Measurements from ENCODE around the gene AXIN1. TPM values are rescaled to one million over a fixed set of nuclear protein-coding genes. Genes with fewer than 3 reads are reported as not detected.

Gene AXIN1
- total and polyA plus RNA-seq, 2 of the 8 experiments (the other 6 are each of a cell fraction or from before 2014, with no cell fraction given) = 12.5 to 41.9 TPM

- peak overlapping the region; percentile 48; the same call in 1 of the 2 replicates for H3K18ac ChIP-seq (ENCODE audit: extremely low read depth, low read length)
- H2BK20ac ChIP-seq (ENCODE audit: low read length) = no peak overlapping the region
- H3K79me1 ChIP-seq (ENCODE audit: low read depth, low read length) = peaks cover 4% of the 10 kb centered on the region; the same call in 1 of the 2 replicates
- H4K8ac ChIP-seq (ENCODE audit: extremely low read depth, insufficient read depth, low read length) = no peak overlapping the region
- H3K27ac ChIP-seq (ENCODE audit: low read depth, low read length) = peak overlapping the region; percentile 37; the same call in 1 of the 2 replicates
- H3K56ac ChIP-seq (replicated peaks; ENCODE audit: insufficient read length, low read depth, low read length) = no peak overlapping the region
- H3K4ac ChIP-seq (replicated peaks; ENCODE audit: insufficient read length, low read depth, low read length) = no peak overlapping the region
- peak overlapping the region; percentile 87; the same call in 1 of the 2 replicates for H2BK5ac ChIP-seq (ENCODE audit: low read depth, low read length)
- DNase-seq (ENCODE audit: low read depth in 1 of 2, low spot score in 2 of 2) = no peak
- peak overlapping the region; percentile 28 for H4K5ac ChIP-seq (ENCODE audit: insufficient read length, low read depth, low read length)
- WGBS, 2 experiments (ENCODE audit: extremely low coverage in 1 of 2, insufficient coverage in 1 of 2, insufficient read length in 1 of 2, insufficient replicate concordance in 2 of 2, low coverage in 1 of 2, low lambda C conversion rate in 2 of 2, missing lambda C conversion rate in 1 of 2) = 7% methylated on average over 6 of the region's 12 CpGs; no CpG with 5 or more reads in 1 of the 2 experiments
- H2AFZ ChIP-seq (ENCODE audit: low read length) = no peak overlapping the region
- H2BK12ac ChIP-seq (ENCODE audit: low read depth, low read length) = peak overlapping the region; percentile 84; the same call in 1 of the 2 replicates
- H3K14ac ChIP-seq (ENCODE audit: insufficient read length) = no peak overlapping the region
- peaks cover 8 to 28% (median 19%) of the 10 kb centered on the region in 4 experiments for H3K4me1 ChIP-seq (replicated peaks in 1 of 4; ENCODE audit: control insufficient read depth in 3 of 4, insufficient read depth in 4 of 4, low read length in 3 of 4)
- FAIRE-seq = no peak
- H3K9me3 ChIP-seq (ENCODE audit: insufficient read depth in 2 of 2, low read depth in 1 of 2, low read length in 1 of 2) = no peaks in the 10 kb centered on the region
- no peak overlapping the region for H2BK120ac ChIP-seq (replicated peaks; ENCODE audit: low read depth, low read length)
- H3K27me3 ChIP-seq (replicated peaks in 1 of 4; ENCODE audit: control insufficient read depth in 3 of 4, extremely low read depth in 1 of 4, insufficient read depth in 3 of 4, low read length in 3 of 4) = peaks cover 0 to 3% (median under 1%) of the 10 kb centered on the region in 4 experiments; a peak in 2 of 7 replicates
- H2AK5ac ChIP-seq (ENCODE audit: low read depth, low read length) = no peak overlapping the region
- no peak overlapping the region for H3K23ac ChIP-seq (ENCODE audit: insufficient read length)
- peaks cover 11 to 24% of the 10 kb centered on the region in 2 experiments for H4K20me1 ChIP-seq (replicated peaks in 1 of 2; ENCODE audit: control insufficient read depth in 1 of 2, insufficient read depth in 2 of 2, low read length in 2 of 2)
- POLR2A ChIA-PET (ENCODE audit: partially characterized antibody) = interaction anchor here (0.8 to 3.0 kb wide), 6 partner anchors 10 to 327 kb away, joined by 3 to 22 read pairs (median 4); partner anchors contain the start of genes DECR2, MRPL28, POLR3K and SNRNP25
- peaks cover 0 to 24% of the 10 kb centered on the region in 2 experiments; a peak in 2 of 4 replicates for H3K79me2 ChIP-seq (ENCODE audit: control insufficient read depth in 1 of 2, insufficient read depth in 2 of 2, low read length in 2 of 2)
- H3K23me2 ChIP-seq (ENCODE audit: low read depth, low read length) = peaks cover 13% of the 10 kb centered on the region
- no peak overlapping the region for H4K91ac ChIP-seq (replicated peaks; ENCODE audit: insufficient read length, low read length)
- H2BK15ac ChIP-seq (ENCODE audit: low read length) = peak overlapping the region; percentile 99; the same call in 1 of the 2 replicates
- H3K4me2 ChIP-seq (ENCODE audit: insufficient read depth in 1 of 2, low read depth in 2 of 2, low read length in 2 of 2) = peak overlapping the region; percentile 68 to 93
- CTCF ChIA-PET (ENCODE audit: partially characterized antibody) = no interaction called here
- no peak for TF ChIP-seq EP300 (IDR thresholded peaks at IDR 0.05; ENCODE audit: borderline replicate concordance in 1 of 2, low read depth in 2 of 2, low read length in 2 of 2)
- no peak for TF ChIP-seq HDAC2 (IDR thresholded peaks at IDR 0.05; ENCODE audit: borderline replicate concordance in 1 of 2, low read depth in 2 of 2, low read length in 2 of 2)
- TF ChIP-seq SUZ12 (IDR thresholded peaks at IDR 0.05; ENCODE audit: low read length) = no peak
- no peak for TF ChIP-seq MAX (IDR thresholded peaks at IDR 0.05)
- no peak for TF ChIP-seq SAP30 (IDR thresholded peaks at IDR 0.05; ENCODE audit: insufficient read depth, insufficient replicate concordance, low read length)
- TF ChIP-seq POLR2AphosphoS5 (IDR thresholded peaks at IDR 0.05; ENCODE audit: low read depth, low read length) = no peak
- TF ChIP-seq TEAD4 (IDR thresholded peaks at IDR 0.05; ENCODE audit: low read depth, low read length) = no peak
- H3K4me3 ChIP-seq (ENCODE audit: extremely low read depth in 1 of 4, insufficient read depth in 2 of 4, low read depth in 3 of 4, low read length in 4 of 4) = peak overlapping the region; percentile 59 to 94 (median 82)
- H3K9ac ChIP-seq (replicated peaks in 1 of 4; ENCODE audit: extremely low read depth in 1 of 4, low read depth in 3 of 4, low read length in 3 of 4) = peak overlapping the region in 3 of 4 experiments; percentile 42 to 55 (median 50); a peak in 3 of 7 replicates
- peaks cover 0 to 21% (median 7%) of the 10 kb centered on the region in 4 experiments; a peak in 7 of 8 replicates for H3K36me3 ChIP-seq (ENCODE audit: control insufficient read depth in 2 of 4, insufficient read depth in 4 of 4, low read length in 3 of 4)
Observed at GRCh38 chr16:380762-381011, 28.2 kb upstream of the AXIN1 start.
